Stimulated activated CD8-positive, alpha-beta memory T cell treated with anti-CD3 and anti-CD28 coated beads, Interleukin-4, amount 100 ng/mL, for 4 hours (primary cell): ENCODE data around the gene PPIL3.

Experiments used
- DNase-seq, 2 donors: peaks; one replicate each; pipeline ENCODE4 v3.0.0-alpha.2; 2020; ENCODE audit warnings: low read depth in 2 of 2, low spot score in 1 of 2

The PPIL3 gene

GRCh38 chr2:200861617-200862155, 27.2 kb downstream of the PPIL3 start:
- no peak for DNase-seq

GRCh38 chr2:200860092-200860795, 28.6 kb downstream of the PPIL3 start:
- no peak for DNase-seq

- no peak for DNase-seq
Observed at GRCh38 chr2:200856806-200857205, 32.1 kb downstream of the PPIL3 start.

GRCh38 chr2:200852605-200853004, 36.3 kb downstream of the PPIL3 start:
- DNase-seq, result no peak

- DNase-seq, result no peak
Observed at GRCh38 chr2:200851398-200852248, 37.3 kb downstream of the PPIL3 start.

- no peak for DNase-seq
Observed at GRCh38 chr2:200850512-200851256, 38.2 kb downstream of the PPIL3 start.

- no peak for DNase-seq
Observed at GRCh38 chr2:200847939-200848338, 40.9 kb downstream of the PPIL3 start.

GRCh38 chr2:200847269-200847668, 41.6 kb downstream of the PPIL3 start:
- no peak for DNase-seq

GRCh38 chr2:200845669-200846325, 43.1 kb downstream of the PPIL3 start:
- no peak for DNase-seq

GRCh38 chr2:200845194-200845593, 43.7 kb downstream of the PPIL3 start:
- no peak for DNase-seq

- DNase-seq, result no peak
Observed at GRCh38 chr2:200843993-200844948, 44.6 kb downstream of the PPIL3 start.

- no peak for DNase-seq
Observed at GRCh38 chr2:200839513-200839912, 49.4 kb downstream of the PPIL3 start.

GRCh38 chr2:200834701-200835100, 54.2 kb downstream of the PPIL3 start:
- no peak for DNase-seq

GRCh38 chr2:200829258-200829655, 59.6 kb downstream of the PPIL3 start:
- DNase-seq, result no peak

- DNase-seq, result no peak
Observed at GRCh38 chr2:200828572-200829257, 60.2 kb downstream of the PPIL3 start.

GRCh38 chr2:200828104-200828503, 60.8 kb downstream of the PPIL3 start:
- no peak for DNase-seq

- no peak for DNase-seq
Observed at GRCh38 chr2:200821686-200822245, 67.1 kb downstream of the PPIL3 start.
